ENCODE data around the gene ERI3. TPM values are rescaled to one million over a fixed set of nuclear protein-coding genes. Genes with fewer than 3 reads are reported as not detected.

Gene ERI3
- total and polyA plus RNA-seq, 9 of the 15 experiments (the other 6 are each of a cell fraction or from before 2014, with no cell fraction given): 47.8 to 93.4 (median 67.2) TPM

- Histone ChIP-seq H3K27me3 (ENCODE audit: control insufficient read depth in 2 of 2, insufficient read depth in 2 of 2, low read length in 2 of 2) (no peaks in the 10 kb centered on the region), H3K9me1 (ENCODE audit: control insufficient read depth, insufficient read depth, low read length) (peaks cover 8% of the 10 kb centered on the region), H3K4me1 (replicated peaks in 1 of 2; ENCODE audit: control insufficient read depth in 2 of 2, insufficient read depth in 2 of 2, low read length in 2 of 2) (peaks cover 0 to 3% of the 10 kb centered on the region in 2 experiments; a peak in 1 of 5 replicates), H3K4me2 (ENCODE audit: insufficient read depth, low read length) (no peak overlapping the region), H2AFZ (ENCODE audit: low read depth, low read length) (no peak overlapping the region), H4K20me1 (replicated peaks; ENCODE audit: control insufficient read depth, insufficient read depth, low read length) (0 out of 2 replicates have a peak, but pooled peaks cover 3% of the 10 kb centered on the region), H3K27ac (ENCODE audit: extremely low read depth, low read depth, low read length) (no peak overlapping the region), H3K79me2 (ENCODE audit: control insufficient read depth, insufficient read depth, low read length) (no peaks in the 10 kb centered on the region), H3K9me3 (replicated peaks; ENCODE audit: control insufficient read depth, insufficient read depth, low read depth, low read length) (no peaks in the 10 kb centered on the region), H3K4me3 (no peak overlapping the region), H3K36me3 (ENCODE audit: control insufficient read depth, insufficient read depth, low read length) (peaks cover 3% of the 10 kb centered on the region; the same call in 1 of the 3 replicates), H3K9ac (ENCODE audit: insufficient read depth in 1 of 2, low read depth in 2 of 2, low read length in 2 of 2) (no peak overlapping the region; a peak in 1 of 4 replicates)
- TF ChIP-seq NFYB (IDR thresholded peaks at IDR 0.05; ENCODE audit: extremely low read depth, insufficient read length) (no peak), ARID3B (CRISPR knock-in tag; IDR thresholded peaks at IDR 0.05; ENCODE audit: borderline replicate concordance) (no peak), RAD51 (IDR thresholded peaks at IDR 0.05; ENCODE audit: borderline replicate concordance, low read depth) (no peak)
- no peak for ATAC-seq
- WGBS (ENCODE audit: insufficient coverage, low coverage, missing lambda C conversion rate): 49% methylated on average over 6 of the region's 6 CpGs
- no TSS peak for BruUV-seq (replicated peaks)
- CTCF ChIA-PET (ENCODE audit: low intra/inter-chr PET ratio): no interaction called here
- in situ Hi-C loops (cut with MboI): no loop called here
- POLR2A ChIA-PET: interaction anchor here (0.5 to 2.0 kb wide), 8 partner anchors 10 to 228 kb away, joined by 3 to 7 read pairs (median 4); partner anchors contain the start of gene DMAP1
- DNase-seq (ENCODE audit: extremely low read depth in 1 of 4, low spot score in 3 of 4): no peak
- intact Hi-C loops (cut with micrococcal nuclease): no loop called here
- FAIRE-seq: no peak
Observed at GRCh38 chr1:44275296-44275962, 79.6 kb downstream of the ERI3 start.
